NCI-H2171 treated with DMSO at 0.1 percent for 48 hours (cell line): ENCODE data around the gene STXBP6.

Experiments
- DNase-seq: peaks from one replicate; lab custom pipeline; 2025; lab: John Stamatoyannopoulos, UW

Gene STXBP6

GRCh38 chr14:25052385-25052784 lies 2.4 kb upstream of the STXBP6 start:
- DNase-seq: no peak

DNA sequence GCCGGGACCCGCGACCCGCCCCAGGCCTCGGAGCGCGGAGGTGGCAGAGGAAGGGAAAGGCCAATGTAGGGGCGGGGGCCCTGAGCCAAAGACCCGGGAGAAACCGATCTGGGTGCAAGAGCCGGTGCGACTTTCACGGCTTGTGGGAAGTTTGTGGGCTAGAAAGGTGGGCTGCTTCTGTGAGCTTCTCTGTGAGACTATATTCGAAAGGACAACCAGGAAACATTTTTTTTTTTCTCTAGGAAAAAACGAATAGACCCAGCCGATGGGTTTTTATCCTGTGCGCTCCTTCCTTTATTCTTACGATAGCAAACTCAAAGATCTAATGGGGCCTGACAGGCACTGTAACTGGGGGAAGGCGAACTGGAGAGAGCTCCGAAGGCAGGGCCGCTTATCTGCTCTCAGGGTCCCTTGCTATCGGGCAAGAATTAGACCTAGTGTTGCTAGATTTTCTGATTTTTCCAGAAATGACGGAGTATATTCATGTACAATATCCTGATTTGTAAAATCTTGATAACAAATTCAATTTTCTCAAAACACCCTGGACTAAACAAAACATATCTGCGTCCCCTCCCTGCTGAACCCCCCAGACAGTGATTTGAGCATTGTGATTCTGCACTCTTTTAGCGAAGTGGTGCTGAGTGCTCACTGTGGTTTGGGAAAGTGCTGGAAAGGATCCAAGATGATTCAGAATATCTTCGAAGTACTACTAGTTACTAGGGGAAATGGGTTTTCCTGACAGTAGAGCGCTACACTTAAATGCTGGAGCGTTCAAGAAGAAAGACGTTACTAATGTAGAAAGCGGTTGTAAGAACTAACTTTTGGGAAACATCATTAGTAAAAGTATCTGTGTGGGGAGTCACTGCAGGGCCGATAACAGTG lies 563 bp upstream of the STXBP6 start:
- no peak for DNase-seq

- DNase-seq: no peak
Observed at GRCh38 chr14:25049093-25049567, 817 bp downstream of the STXBP6 start.

GRCh38 chr14:25048170-25049016 lies 1.6 kb downstream of the STXBP6 start:
- DNase-seq: no peak

DNA sequence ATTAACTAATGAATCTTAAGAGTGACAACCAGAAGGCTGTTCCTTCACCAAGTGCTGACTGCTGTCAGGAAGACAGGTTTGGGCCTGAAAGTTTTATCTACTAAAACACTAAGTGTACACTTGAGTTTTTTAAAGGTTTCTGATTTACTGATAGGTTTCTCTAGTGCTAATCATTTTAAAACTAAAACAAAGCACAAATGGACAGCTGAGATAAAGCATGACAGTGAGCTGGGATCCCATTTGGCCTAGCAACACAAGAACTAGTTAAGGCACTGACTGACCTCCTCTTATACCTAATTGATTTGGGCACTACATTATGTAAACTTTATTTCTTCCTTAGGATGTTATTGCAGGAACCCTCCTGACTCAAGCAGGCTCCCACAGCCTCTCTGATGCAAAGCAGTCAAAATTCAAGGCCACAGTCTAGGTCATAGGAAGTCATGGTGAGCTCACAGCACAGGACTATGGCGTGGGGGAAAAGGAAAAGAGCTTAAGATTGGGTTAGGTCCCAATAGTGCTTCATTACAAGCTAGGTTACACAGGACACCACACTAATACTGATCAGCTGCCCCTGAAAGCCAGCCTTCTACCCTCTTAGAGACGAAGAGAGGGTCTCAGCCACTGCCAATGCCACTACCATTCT lies 3.5 kb downstream of the STXBP6 start:
- no peak for DNase-seq

- DNase-seq: no peak
Observed at GRCh38 chr14:25044106-25044698, 5.7 kb downstream of the STXBP6 start.

DNA sequence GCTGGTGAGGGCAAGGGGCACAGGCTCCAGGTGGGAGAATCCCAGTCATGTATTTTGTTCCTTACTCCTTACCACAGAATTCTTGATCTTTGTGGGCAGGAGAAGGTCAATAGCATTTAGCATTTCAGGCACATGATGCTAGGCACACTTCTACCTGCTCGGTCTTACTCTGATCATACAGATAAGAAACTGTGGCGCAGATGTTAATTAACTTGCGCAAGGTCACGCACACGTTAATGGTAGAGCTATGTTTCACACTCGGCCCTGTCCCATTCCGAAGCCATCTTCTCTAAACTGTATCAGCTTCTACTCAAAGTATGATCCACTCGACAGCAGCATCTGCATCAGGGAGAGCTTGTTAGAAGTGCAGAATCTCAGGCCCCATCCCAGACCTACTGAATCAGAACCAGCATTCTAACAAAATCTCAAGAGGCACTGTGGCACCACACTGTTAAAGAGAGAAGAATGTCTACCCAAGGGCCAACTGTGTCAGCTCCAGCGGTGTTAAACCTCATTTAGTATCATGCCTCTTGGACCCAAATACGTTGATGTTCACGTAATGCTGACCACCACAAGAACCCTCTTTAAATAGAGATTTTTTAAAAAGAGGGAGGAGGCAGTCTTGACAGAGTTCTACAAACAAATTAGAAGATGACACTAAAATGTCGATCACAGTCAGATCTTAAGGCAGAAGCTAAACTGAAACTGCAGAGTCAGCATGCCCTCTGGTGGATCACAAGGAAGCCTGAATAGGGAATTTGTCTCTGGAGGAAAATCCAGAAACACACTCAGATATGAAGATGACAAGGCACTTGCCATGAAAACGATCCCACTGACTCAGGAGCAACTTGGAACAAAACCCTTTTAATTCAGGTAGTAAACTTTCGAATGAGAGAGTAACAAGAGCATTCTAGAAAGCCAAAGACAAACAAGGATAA lies 7.3 kb downstream of the STXBP6 start:
- DNase-seq: no peak

GRCh38 chr14:25041898-25042297 lies 8.0 kb downstream of the STXBP6 start:
- DNase-seq: no peak

DNA sequence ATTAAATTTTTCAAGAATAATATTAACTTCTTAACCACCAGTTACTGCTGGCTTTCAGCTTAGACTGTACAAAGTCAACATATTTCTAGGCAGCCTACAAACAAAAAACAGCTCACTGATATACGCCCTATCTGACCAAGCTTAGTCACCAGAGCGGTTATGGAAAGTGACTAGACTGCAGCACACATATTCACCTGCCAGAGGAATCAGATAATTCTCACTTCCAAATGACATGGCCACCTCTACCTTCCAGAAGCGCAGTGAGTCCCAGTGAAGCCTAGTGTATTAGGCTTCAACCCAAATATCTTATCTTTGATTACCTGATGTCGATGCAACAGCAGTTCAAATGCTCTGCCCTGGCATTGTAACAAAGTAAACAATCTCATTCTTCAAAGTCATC lies 8.5 kb downstream of the STXBP6 start:
- no peak for DNase-seq

DNA sequence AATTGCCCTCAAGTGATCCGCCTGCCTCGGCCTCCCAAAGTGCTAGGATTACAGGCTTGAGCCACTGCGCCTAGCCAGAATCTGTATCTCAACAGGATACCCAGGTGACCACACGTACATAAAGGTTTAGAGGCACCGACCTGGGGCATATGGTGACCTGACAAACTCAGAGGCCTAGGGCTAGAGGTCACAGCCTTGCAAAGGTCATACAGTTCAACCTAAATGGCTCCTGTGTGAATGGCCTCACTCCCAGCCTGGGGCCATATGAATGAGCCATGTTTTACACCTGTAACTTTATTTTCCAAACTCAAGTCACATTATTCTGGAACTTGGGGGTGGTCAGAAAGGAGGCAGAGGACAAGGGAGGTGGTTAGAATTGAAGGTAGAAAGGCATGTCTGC lies 10.0 kb downstream of the STXBP6 start:
- no peak for DNase-seq

- no peak for DNase-seq
Observed at GRCh38 chr14:25038044-25038668, 11.8 kb downstream of the STXBP6 start.

GRCh38 chr14:25037032-25037431 lies 12.9 kb downstream of the STXBP6 start:
- DNase-seq: no peak

DNA sequence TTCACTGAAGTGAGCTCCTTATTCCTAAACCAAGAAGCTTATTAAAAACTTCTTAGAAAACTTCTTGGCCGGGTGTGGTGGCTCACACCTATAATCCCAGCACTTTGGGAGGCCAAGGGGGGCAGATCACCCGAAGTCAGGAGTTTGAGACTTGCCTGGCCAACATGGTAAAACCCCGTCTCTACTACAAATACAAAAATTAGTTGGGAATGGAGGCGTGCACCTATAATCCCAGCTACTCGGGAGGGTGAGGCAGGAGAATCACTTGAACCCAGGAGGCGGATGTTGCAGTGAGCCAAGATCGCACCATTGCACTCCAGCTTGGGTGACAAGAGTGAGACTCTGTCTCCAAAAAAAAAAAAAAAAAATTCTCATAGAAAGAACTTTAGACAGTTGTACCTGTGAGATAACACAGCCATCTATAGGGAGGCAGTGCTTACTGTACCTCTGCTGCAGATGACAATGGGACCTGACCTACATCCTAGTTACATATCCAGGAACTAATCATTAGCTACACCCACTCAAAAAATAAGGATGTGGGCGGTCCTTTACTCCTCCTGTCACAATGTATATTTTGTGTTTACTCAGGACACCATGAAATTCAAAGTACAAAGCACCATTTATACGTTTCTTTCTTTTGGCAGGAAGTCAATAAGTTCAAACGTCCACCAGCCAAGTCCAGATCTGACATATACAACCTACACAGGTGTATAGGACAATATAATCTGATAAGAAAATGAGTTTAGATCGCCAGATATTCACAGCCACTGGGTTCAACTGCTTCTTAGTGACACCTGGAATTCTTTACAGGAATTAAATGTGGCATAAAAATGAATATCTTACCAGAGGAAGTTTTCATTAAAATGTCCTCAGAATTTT lies 14.9 kb downstream of the STXBP6 start:
- DNase-seq: no peak

- DNase-seq: no peak
Observed at GRCh38 chr14:25033358-25033757, 16.6 kb downstream of the STXBP6 start.

GRCh38 chr14:25032092-25032784 lies 17.7 kb downstream of the STXBP6 start:
- no peak for DNase-seq

DNA sequence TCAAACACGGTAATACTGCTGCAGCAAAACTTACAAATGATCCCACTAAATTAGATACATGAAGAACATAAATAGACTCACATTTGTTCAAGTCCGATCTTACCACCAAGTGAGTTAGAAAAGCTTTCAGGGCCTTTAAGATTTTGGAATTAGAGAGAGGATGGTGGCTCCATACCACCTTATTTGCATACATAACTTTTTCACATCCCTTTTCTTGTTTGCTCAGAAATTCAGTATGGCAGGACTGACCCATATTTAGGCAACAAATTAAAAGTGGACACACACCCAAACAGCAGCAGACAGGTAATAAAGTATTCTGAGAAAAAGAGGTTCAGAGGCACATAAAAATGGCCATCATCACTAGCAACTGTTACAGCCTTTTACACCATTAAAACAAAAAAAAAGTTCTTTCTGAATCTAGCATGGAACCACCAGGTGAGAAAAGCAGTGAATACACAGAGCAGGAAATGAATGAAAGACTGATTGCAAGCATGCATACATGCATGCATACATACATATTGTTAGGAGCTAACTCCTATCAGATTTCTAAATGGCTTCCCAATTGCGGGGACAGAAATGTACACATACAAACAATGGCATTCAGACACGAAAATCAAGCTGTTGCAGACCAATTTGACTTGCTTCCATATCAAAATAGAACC lies 23.3 kb downstream of the STXBP6 start:
- DNase-seq: no peak

DNA sequence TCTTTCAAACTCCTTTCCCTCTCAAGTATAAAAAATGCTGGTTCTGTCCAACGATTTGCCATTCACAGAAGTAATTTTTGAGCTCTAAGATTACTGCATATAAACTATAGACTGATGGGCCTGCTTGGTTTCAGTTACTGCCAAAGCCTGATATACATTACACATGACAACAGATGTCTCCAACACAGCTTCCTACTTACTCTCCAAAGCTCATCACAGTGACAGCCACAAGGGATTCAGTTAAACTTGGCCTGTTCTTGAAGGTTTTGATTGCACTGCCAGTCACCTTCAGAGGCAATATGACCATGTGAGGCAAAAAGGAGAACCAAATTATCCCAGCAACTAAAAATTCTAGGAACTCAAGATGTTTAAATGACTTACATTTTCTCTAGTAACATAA lies 30.1 kb downstream of the STXBP6 start:
- DNase-seq: no peak

- DNase-seq: no peak
Observed at GRCh38 chr14:25017562-25017961, 32.4 kb downstream of the STXBP6 start.
